Activated naive CD4-positive, alpha-beta T cell (primary cell): ENCODE measurements around the gene RMND5B.
"Not testable (repeated sequence)": the region's sequence is repeated elsewhere in the genome, so short reads cannot be mapped to it uniquely, and the experiment has no call there.

Source experiments
- DNase-seq, 4 experiments: peaks; one replicate each; lab custom pipeline; 2025; lab: John Stamatoyannopoulos, UW

Gene RMND5B

DNA sequence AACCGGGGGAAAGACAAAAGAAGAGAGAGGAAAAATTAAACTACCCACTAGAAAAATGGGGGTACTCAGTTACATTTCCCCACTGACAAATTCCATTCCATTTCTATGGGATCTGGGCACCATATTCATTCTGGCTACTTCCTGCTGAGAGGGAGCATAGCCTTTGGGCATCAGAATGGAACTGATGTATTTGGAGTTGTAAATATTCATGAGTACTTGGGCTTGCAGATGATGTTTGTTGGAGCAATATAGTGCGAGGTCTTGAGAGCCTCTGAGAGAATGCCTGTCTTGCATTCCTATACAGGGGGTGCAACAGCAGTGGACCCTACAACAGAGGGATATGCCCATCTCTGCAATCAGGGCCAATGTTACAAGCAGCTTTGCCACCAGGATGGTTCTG is 39.6 kb downstream of the RMND5B start:
- DNase-seq: no peak

- DNase-seq: no peak
Observed at GRCh38 chr5:178174456-178174855, 43.6 kb downstream of the RMND5B start.

- no peak for DNase-seq
Observed at GRCh38 chr5:178176791-178177190, 46.0 kb downstream of the RMND5B start.

DNA sequence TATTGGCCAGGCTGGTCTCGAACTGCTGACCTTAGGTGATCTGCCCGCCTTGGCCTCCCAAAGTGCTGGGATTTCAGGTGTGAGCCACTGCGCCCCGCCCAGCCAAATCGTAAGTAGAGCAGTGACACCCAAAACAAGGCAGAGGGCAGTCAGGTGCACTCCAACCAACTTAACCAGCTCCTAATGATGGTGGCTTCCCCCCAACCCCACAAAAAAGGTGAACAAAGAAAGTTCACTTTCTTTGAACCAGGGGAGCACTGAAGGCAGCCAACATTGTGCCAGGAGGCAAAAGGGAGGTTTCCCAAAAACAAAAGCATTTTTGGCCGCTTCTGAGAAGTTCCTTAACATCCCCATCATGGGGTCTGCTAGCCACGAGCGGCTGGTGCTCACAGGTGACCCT is 46.8 kb downstream of the RMND5B start:
- no peak for DNase-seq

DNA sequence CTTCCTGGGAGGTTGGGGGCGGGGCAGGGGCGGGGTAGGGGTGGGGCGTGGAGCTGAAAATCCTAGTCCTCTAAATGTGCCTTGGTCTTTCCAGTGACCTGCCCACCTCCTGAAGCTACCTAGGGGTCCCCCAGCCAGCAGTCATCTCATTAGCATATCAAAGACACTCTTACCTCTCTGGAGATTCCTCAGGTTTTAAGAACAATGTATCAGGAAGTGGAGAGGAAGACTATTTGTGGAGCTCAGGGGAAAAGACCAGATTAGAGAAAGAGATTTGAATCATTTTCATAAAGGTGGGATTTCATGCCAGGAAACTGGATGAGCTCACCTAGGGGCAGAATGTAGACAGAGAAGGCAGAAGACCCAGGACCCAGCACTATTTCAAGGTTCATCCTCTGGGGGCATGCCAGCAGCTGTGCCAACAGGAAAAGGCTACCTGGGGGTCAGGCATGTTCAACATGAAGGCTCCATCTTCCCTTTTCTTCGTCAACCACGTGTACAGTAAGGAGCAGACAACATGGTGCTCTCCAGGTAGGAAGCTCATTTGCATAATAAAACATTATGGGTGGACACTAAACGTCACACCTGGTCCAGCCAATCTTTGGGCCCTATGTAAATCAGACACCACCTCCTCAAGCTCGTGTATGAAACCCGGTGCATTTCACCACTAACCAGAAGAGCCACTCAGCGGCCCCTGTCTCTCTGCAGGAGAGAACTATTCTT is 49.5 kb downstream of the RMND5B start:
- DNase-seq: no peak

- no peak for DNase-seq
Observed at GRCh38 chr5:178182158-178182876, 51.5 kb downstream of the RMND5B start.

- DNase-seq: no peak
Observed at GRCh38 chr5:178186427-178186826, 55.6 kb downstream of the RMND5B start.

DNA sequence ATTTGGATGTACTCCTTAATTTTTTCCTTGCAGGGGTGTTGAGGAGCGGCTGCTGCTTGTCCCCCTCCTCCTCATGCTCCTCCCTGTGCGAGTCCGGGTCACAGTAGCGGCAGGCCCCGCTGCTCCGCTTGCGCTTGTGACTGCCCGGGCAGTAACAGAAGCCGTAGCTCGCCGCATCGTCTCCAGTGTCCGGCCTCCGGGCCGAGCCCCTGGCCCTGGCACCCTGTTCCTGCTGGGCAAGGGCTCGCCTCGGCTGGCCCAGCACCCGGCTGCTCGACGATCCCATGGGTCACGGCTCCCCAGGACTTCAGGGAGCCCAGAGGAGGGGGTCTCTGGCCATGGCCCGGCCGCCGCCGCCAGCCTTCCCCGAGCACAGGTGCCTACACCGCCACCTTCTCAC is 56.2 kb downstream of the RMND5B start, which contains the start of gene GMCL2:
Gene GMCL2, minus strand, starts transcription at position 358 of the 400 bp plus-strand sequence. Its CDS starts 72 bp downstream, at position 286.
- DNase-seq: no peak

DNA sequence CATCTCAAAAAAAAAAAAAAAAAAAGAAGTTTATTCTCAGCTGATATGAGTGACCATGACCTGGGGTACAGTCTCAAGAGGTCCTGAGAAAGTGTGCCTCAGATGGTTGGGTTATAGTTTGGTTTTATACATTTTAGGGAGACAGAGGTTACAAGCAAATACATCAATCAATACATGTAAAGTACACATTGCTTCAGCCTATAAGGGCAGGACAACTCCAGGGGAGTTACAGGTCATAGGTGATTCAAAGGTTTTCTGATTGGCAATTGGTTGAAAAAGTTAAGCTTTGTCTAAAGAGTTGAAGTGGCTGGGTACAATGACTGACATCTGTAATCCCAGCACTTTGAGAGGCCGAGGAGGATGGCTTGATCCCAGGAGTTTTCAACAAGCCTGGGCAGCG is 58.6 kb downstream of the RMND5B start:
- no peak for DNase-seq

DNA sequence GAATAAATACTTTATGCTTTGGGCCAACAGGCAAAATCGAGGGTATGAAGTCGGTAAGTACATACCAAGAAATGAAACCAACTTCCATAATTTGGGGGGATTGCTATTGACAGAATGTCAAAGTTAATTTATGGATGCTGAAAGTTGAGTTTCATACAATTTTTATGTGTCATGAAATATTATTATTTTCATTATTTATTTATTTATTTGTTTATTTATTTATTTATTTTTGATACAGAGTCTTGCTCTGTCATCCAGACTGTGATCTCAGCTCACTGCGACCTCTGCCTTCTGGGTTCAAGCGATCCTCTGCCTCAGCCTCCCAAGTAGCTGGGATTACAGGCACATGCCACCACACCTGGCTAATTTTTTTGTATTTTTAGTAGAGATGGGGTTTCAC is 60.8 kb downstream of the RMND5B start:
- no peak for DNase-seq

DNA sequence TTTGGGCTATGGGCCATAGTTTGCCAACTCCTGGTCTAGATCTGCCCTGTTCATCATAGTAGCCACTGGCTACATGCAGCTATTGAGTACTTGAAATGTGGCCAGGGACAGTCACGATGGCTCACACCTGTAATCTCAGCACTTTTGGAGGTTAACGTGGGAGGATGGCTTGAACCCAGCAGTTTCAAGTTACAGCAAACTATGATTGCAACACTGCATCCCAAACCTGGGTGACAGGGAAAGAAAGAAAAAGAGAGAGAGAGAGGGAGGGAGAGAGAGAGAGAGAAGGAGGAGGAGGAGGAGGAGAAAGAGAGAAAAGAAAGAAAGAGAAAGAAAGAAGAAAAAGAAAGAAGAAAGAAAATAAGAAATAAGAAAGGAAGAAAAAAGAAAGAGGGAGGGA is 61.4 kb downstream of the RMND5B start:
- DNase-seq: no peak

GRCh38 chr5:178192787-178193186 is 62.0 kb downstream of the RMND5B start:
- DNase-seq: no peak

GRCh38 chr5:178193251-178193809 is 62.5 kb downstream of the RMND5B start:
- DNase-seq: no peak

- DNase-seq: no peak
Observed at GRCh38 chr5:178194026-178194425, 63.2 kb downstream of the RMND5B start.

- no peak for DNase-seq
Observed at GRCh38 chr5:178196281-178196812, 65.5 kb downstream of the RMND5B start.

DNA sequence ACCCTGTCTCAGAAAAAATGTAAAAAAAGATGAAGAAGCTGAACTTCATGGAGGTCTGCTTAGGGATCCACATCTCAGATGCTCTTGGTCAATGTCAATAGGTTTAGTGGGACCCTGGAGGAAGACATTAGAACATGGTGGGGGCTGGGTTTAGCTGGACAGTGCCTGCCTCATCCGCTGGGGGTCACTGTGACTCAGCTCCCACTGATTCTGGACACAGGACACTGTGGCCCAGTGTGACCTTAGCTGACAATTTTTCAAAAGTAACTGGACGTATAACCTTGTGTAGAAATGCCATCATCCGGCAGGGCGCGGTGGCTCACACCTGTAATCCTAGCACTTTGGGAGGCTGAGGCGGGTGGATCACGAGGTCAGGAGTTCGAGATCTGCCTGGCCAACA is 66.2 kb downstream of the RMND5B start:
- DNase-seq: no peak

GRCh38 chr5:178198151-178198550 is 67.3 kb downstream of the RMND5B start:
- DNase-seq: not testable (repeated sequence)

GRCh38 chr5:178198706-178199105 is 67.9 kb downstream of the RMND5B start:
- DNase-seq: no peak

GRCh38 chr5:178199581-178200434 is 69.0 kb downstream of the RMND5B start:
- no peak for DNase-seq
